Liver (tissue), 10 donors: ENCODE results near the gene MAP3K5. TPM values are rescaled to one million over a fixed set of nuclear protein-coding genes. Genes with fewer than 3 reads are reported as not detected.

ENCODE experiments used
- DNase-seq: peaks from one replicate; pipeline ENCODE4 v3.0.0-alpha.2; 2017; ENCODE audit warnings: low spot score
- H3K27ac ChIP-seq, 2 donors: one replicate each; pipeline ENCODE4 v1.7.0; 2013; ENCODE audit warnings: inconsistent platforms in 2 of 2, low read length in 2 of 2, control low read depth in 1 of 2, low read depth in 1 of 2, mild to moderate bottlenecking in 1 of 2
- H3K27me3 ChIP-seq, 4 donors: one replicate each; pipeline versions ENCODE4 v1.6.1 to v1.7.0; 2013; ENCODE audit warnings: low read length in 3 of 4, inconsistent platforms in 1 of 4, mild to moderate bottlenecking in 1 of 4, moderate library complexity in 1 of 4; ENCODE audit not compliant: control insufficient read depth in 4 of 4, insufficient read depth in 4 of 4
- H3K36me3 ChIP-seq, 4 donors: one replicate each; pipeline versions ENCODE4 v1.6.1 to v1.7.0; 2013; ENCODE audit warnings: low read length in 3 of 4, mild to moderate bottlenecking in 3 of 4, low read depth in 1 of 4, moderate library complexity in 1 of 4; ENCODE audit not compliant: control insufficient read depth in 4 of 4, insufficient read depth in 3 of 4
- H3K4me1 ChIP-seq, 4 donors: one replicate each; pipeline versions ENCODE4 v1.6.1 to v1.7.0; 2013; ENCODE audit warnings: low read length in 3 of 4, mild to moderate bottlenecking in 3 of 4, moderate library complexity in 1 of 4; ENCODE audit not compliant: control insufficient read depth in 4 of 4, insufficient read depth in 4 of 4
- H3K4me3 ChIP-seq, 3 donors: one replicate each; pipeline versions ENCODE4 v1.6.1 to v1.7.0; 2013; ENCODE audit warnings: low read length in 3 of 3, control low read depth in 1 of 3, low read depth in 1 of 3, mild to moderate bottlenecking in 1 of 3
- H3K9ac ChIP-seq, 2 donors: one replicate each; pipeline ENCODE4 v1.7.0; 2013; ENCODE audit warnings: low read length in 2 of 2, mild to moderate bottlenecking in 2 of 2, moderate library complexity in 2 of 2, control low read depth in 1 of 2, low read depth in 1 of 2
- H3K9me3 ChIP-seq, 4 donors: one replicate each; pipeline versions ENCODE4 v1.6.1 to v1.7.0; 2013; ENCODE audit warnings: low read length in 3 of 4; ENCODE audit not compliant: control insufficient read depth in 4 of 4
- EGR1 ChIP-seq, 2 donors: IDR thresholded peaks; 2 replicates each; pipeline ENCODE4 v1.6.1; 2016 to 2018; ENCODE audit warnings: antibody characterized with exemption in 2 of 2, low read depth in 2 of 2
- FOXA1 ChIP-seq: IDR thresholded peaks from 2 replicates; pipeline ENCODE4 v1.6.1; 2016; ENCODE audit warnings: antibody characterized with exemption
- FOXA2 ChIP-seq: IDR thresholded peaks from 2 replicates; pipeline ENCODE4 v1.6.1; 2016; ENCODE audit warnings: antibody characterized with exemption
- HNF4A ChIP-seq, 2 donors: conservative IDR thresholded peaks; 2 replicates each; pipeline ENCODE4 v1.6.1; 2016; ENCODE audit warnings: antibody characterized with exemption in 2 of 2, mild to moderate bottlenecking in 2 of 2
- JUND ChIP-seq, 2 donors: IDR thresholded peaks; 2 replicates each; pipeline ENCODE4 v1.6.1; 2016; ENCODE audit warnings: antibody characterized with exemption in 2 of 2
- RAD21 ChIP-seq, 2 donors: IDR thresholded peaks; 2 replicates each; pipeline ENCODE4 v1.6.1; 2016; ENCODE audit warnings: antibody characterized with exemption in 2 of 2, mild to moderate bottlenecking in 2 of 2
- REST ChIP-seq: IDR thresholded peaks from 2 replicates; pipeline ENCODE4 v1.6.1; 2016; ENCODE audit warnings: antibody characterized with exemption, mild to moderate bottlenecking
- RXRA ChIP-seq, 2 donors: IDR thresholded peaks; 2 replicates each; pipeline ENCODE4 v1.6.1; 2017 to 2018; ENCODE audit warnings: antibody characterized with exemption in 2 of 2, mild to moderate bottlenecking in 1 of 2
- SP1 ChIP-seq: IDR thresholded peaks from 2 replicates; pipeline ENCODE4 v1.6.1; 2018; ENCODE audit warnings: antibody characterized with exemption, mild to moderate bottlenecking
- YY1 ChIP-seq: IDR thresholded peaks from 2 replicates; pipeline ENCODE4 v1.6.1; 2016; ENCODE audit warnings: antibody characterized with exemption, mild to moderate bottlenecking
- WGBS: extraction: QIAGEN DNeasy Blood & Tissue Kit; methylation state at CpG from one replicate; pipeline ENCODE4 v1.1.7; 2013; 5-methylcytosine and 5-hydroxymethylcytosine counted together
- polyA plus RNA-seq, 2 donors: library from polyadenylated mRNA; stranded (reverse) in 1 of 2; unstranded in 1 of 2; fragments of 200-250 nt in 1 of 2; fragments of >200 nt in 1 of 2; fragmentation: Nextera tagmentation in 1 of 2; extraction: Ambion mirVana in 1 of 2; gene quantifications; one replicate each; pipeline versions ENCODE4 v1.2.1 to v1.2.3, GENCODE V29; 2013 to 2015
- small RNA-seq: library from RNA; depleted of rRNA; stranded (forward); fragments of <200 nt; gene quantifications from one replicate; pipeline ENCODE3, GENCODE V24; 2014
- total RNA-seq, 2 donors: library from RNA; depleted of rRNA; stranded (reverse); fragments of >200 nt; gene quantifications; one replicate each; pipeline ENCODE4 v1.2.3, GENCODE V29; 2014
- TF ChIP-seq, protein P1 (sequence below): IDR thresholded peaks from 2 replicates; pipeline ENCODE4 v1.6.1; 2016; ENCODE audit warnings: antibody characterized with exemption
- TF ChIP-seq, protein P2 (sequence below): IDR thresholded peaks from 2 replicates; pipeline ENCODE4 v1.6.1; 2016; ENCODE audit warnings: antibody characterized with exemption
- donor health status: healthy.
- donor health status: healthy.
- donor health status: healthy.
- donor health status: healthy.
- donor health status: healthy.

The MAP3K5 gene
- total and polyA plus RNA-seq, 4 donors: 2.9 to 18.0 (median 5.5) TPM

- H3K27me3 ChIP-seq: no peaks in the 10 kb centered on the region
- no peaks in the 10 kb centered on the region for H3K36me3 ChIP-seq
- H3K4me1 ChIP-seq: peaks cover 8 to 64% (median 38%) of the 10 kb centered on the region in 4 donors
- peak overlapping the region; percentile 33 to 78 for H3K27ac ChIP-seq
- WGBS: 90% methylated on average over 5 of the region's 5 CpGs
- H3K9ac ChIP-seq: no peak overlapping the region
- no peaks in the 10 kb centered on the region for H3K9me3 ChIP-seq
- no peak for DNase-seq
- no peak overlapping the region for H3K4me3 ChIP-seq
- no peak for TF ChIP-seq FOXA1
- no peak for TF ChIP-seq YY1
- TF ChIP-seq, protein P1, sequence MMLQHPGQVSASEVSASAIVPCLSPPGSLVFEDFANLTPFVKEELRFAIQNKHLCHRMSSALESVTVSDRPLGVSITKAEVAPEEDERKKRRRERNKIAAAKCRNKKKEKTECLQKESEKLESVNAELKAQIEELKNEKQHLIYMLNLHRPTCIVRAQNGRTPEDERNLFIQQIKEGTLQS: no peak
- TF ChIP-seq HNF4A (conservative IDR thresholded peaks at IDR 0.05): no peak
- TF ChIP-seq FOXA2: no peak
- no peak for TF ChIP-seq RXRA (IDR thresholded peaks at IDR 0.05)
Observed at GRCh38 chr6:136510299-136510698, 282.0 kb downstream of the MAP3K5 start.

GRCh38 chr6:136508725-136509392, 283.4 kb downstream of the MAP3K5 start:
- Histone ChIP-seq H3K36me3 (no peaks in the 10 kb centered on the region), H3K9me3 (no peaks in the 10 kb centered on the region), H3K9ac (peak overlapping the region; percentile 6 to 45), H3K27ac (peak overlapping the region; percentile 33 to 78), H3K27me3 (no peaks in the 10 kb centered on the region), H3K4me1 (peaks cover 8 to 64% (median 38%) of the 10 kb centered on the region in 4 donors), H3K4me3 (no peak overlapping the region)
- no peak for DNase-seq
- TF ChIP-seq JUND (IDR thresholded peaks at IDR 0.05): peak in 1 of 2 donors; percentile 56
- TF ChIP-seq REST: peak; percentile 82
- no peak for TF ChIP-seq FOXA2
- TF ChIP-seq RXRA (IDR thresholded peaks at IDR 0.05): peak; percentile 60 to 74
- TF ChIP-seq HNF4A (conservative IDR thresholded peaks at IDR 0.05): peak; percentile 76 to 78
- no peak for TF ChIP-seq EGR1 (IDR thresholded peaks at IDR 0.05; ENCODE audit: low read depth in 2 of 2)
- TF ChIP-seq SP1: peak; percentile 55
- peak; percentile 32 to 34 for TF ChIP-seq RAD21 (IDR thresholded peaks at IDR 0.05)
- peak; percentile 57 for TF ChIP-seq YY1
- TF ChIP-seq, protein P2, sequence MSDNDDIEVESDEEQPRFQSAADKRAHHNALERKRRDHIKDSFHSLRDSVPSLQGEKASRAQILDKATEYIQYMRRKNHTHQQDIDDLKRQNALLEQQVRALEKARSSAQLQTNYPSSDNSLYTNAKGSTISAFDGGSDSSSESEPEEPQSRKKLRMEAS: peak; percentile 32
- WGBS: 59% methylated on average over 1 of the region's 1 CpG

Small RNA genes lying within 50 kb of the gene (small RNA-seq; reads per million reads assigned to genes)
- gene RNA5SP219: not detected

Other genes starting within 250 kb of the MAP3K5 start
- gene MAP7, start 242.1 kb downstream of the MAP3K5 start, total RNA-seq: 10 to 100 TPM in 1 of 2 donors, 1 to 10 TPM in 1; 3.2 to 17.5 TPM
- gene MAP7, start 242.1 kb downstream of the MAP3K5 start, polyA plus RNA-seq: 1 to 10 TPM; 8.1 to 8.4 TPM
- 1 to 10 TPM; 5.8 to 7.5 TPM for gene PEX7, start 30.1 kb upstream of the MAP3K5 start, total RNA-seq
- gene PEX7, start 30.1 kb upstream of the MAP3K5 start, polyA plus RNA-seq: 1 to 10 TPM; 5.2 to 6.7 TPM
- gene SLC35D3, start 129.8 kb upstream of the MAP3K5 start, total RNA-seq: under 1 TPM in 1 of 2 donors, not detected in 1; 0.56 TPM
- not detected for gene SLC35D3, start 129.8 kb upstream of the MAP3K5 start, polyA plus RNA-seq